Superior temporal gyrus (tissue), 1 donor: Measurements from ENCODE around the gene SLITRK5.

ENCODE experiments used
- DNase-seq: peaks from one replicate; pipeline ENCODE4 v3.0.0-alpha.2; 2016; ENCODE audit errors: extremely low spot score

Gene SLITRK5

GRCh38 chr13:87671031-87671752, at the start of gene SLITRK5:
Gene SLITRK5 (plus strand): TSS chr13:87671371. CDS start chr13:87675389, 4,018 bp downstream.
- peak; percentile 91 for DNase-seq

- DNase-seq, result no peak
Measured at GRCh38 chr13:87622971-87623370, 48.2 kb upstream of the SLITRK5 start.

- no peak for DNase-seq
Measured at GRCh38 chr13:87656306-87656705, 14.9 kb upstream of the SLITRK5 start.

GRCh38 chr13:87661471-87661870, 9.7 kb upstream of the SLITRK5 start:
- DNase-seq, result peak; percentile 71

- no peak for DNase-seq
Measured at GRCh38 chr13:87666831-87667230, 4.3 kb upstream of the SLITRK5 start.

GRCh38 chr13:87667686-87668085, 3.5 kb upstream of the SLITRK5 start:
- no peak for DNase-seq

- DNase-seq, result peak; percentile 82
Measured at GRCh38 chr13:87669379-87669978, 1.7 kb upstream of the SLITRK5 start.

GRCh38 chr13:87671753-87672605, 808 bp downstream of the SLITRK5 start:
- DNase-seq, result no peak

GRCh38 chr13:87674247-87674738, 3.1 kb downstream of the SLITRK5 start:
- DNase-seq, result peak; percentile 45

GRCh38 chr13:87675851-87676250, 4.7 kb downstream of the SLITRK5 start:
- DNase-seq, result no peak

GRCh38 chr13:87676254-87677042, 5.3 kb downstream of the SLITRK5 start:
- DNase-seq, result no peak

- no peak for DNase-seq
Measured at GRCh38 chr13:87677043-87677495, 5.9 kb downstream of the SLITRK5 start.

- DNase-seq, result no peak
Measured at GRCh38 chr13:87677496-87678371, 6.6 kb downstream of the SLITRK5 start.

- DNase-seq, result no peak
Measured at GRCh38 chr13:87678372-87678752, 7.2 kb downstream of the SLITRK5 start.

GRCh38 chr13:87680298-87680697, 9.1 kb downstream of the SLITRK5 start:
- peak; percentile 58 for DNase-seq

GRCh38 chr13:87684850-87685742, 13.9 kb downstream of the SLITRK5 start:
- no peak for DNase-seq

GRCh38 chr13:87696458-87696857, 25.3 kb downstream of the SLITRK5 start:
- DNase-seq, result peak; percentile 33

- no peak for DNase-seq
Measured at GRCh38 chr13:87698268-87698667, 27.1 kb downstream of the SLITRK5 start.

GRCh38 chr13:87709947-87710346, 38.8 kb downstream of the SLITRK5 start:
- no peak for DNase-seq
